HepG2 (cell line): ENCODE results near the gene MTHFD1L.

Experiments used
- ETV5 ChIP-seq: IDR thresholded peaks from 2 replicates; pipeline ENCODE4 v1.6.1; 2018; ENCODE audit warnings: missing biosample characterization, missing genetic modification reagents, inconsistent platforms, borderline replicate concordance
- GTF3A ChIP-seq: sonication (generic); formaldehyde crosslinking; conservative IDR thresholded peaks from 2 replicates; pipeline ENCODE4 v1.4.0; 2020; ENCODE audit warnings: mild to moderate bottlenecking, missing genetic modification reagents
- SMARCC2 ChIP-seq: fragments of 450-650 bp; IDR thresholded peaks from 2 replicates; pipeline ENCODE4 v1.6.1; 2017; ENCODE audit warnings: antibody characterized with exemption, mild to moderate bottlenecking
- TCF7 ChIP-seq: sonication (generic); IDR thresholded peaks from 2 replicates; pipeline ENCODE4 v1.6.1; 2016; ENCODE audit warnings: antibody characterized with exemption, low read depth
- TP53 ChIP-seq: sonication (generic); formaldehyde crosslinking; conservative IDR thresholded peaks from 2 replicates; pipeline ENCODE4 v1.4.0; 2020; ENCODE audit warnings: missing genetic modification reagents
- TF ChIP-seq, protein P1 (sequence below), 2 experiments: IDR thresholded peaks; 2 replicates each; pipeline ENCODE4 v1.6.1; 2011 to 2012; ENCODE audit warnings: low read length in 2 of 2, borderline replicate concordance in 1 of 2, low read depth in 1 of 2, mild to moderate bottlenecking in 1 of 2, moderate library complexity in 1 of 2

DNA sequence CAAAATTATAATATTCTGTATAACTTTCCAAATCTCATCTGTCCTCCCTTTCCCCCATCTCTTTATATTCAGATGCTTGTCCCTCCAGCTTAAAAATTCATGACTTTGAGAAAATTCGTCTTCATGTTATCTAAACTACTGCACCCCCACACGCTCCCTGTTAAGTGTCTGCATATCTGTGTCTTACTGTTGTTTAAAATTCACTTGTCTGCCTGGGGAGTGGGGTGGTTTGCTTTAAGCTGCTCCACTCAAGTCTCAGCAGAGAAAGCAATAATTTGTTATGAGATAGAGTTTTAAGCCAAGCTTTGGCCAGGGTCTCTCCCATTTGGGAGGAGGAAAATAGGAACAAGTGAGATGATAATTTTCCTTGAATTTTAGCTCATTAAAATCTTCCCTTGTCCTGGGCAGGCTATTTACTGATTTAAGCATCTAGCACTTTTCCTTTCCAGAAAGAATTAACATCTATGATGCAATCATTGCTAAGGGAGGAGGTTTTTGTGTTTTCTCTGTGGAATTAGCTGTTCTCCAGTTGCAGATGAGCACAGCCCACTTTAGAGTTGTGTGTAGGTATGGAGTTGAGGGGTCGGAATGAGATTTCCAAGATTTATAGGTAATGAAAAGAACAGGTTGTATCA is 36.8 kb downstream of the MTHFD1L start:
- TF ChIP-seq TCF7 (no peak), TP53 (CRISPR knock-in tag) (no peak), SMARCC2 (no peak), GTF3A (CRISPR knock-in tag) (no peak), ETV5 (CRISPR knock-in tag) (no peak)
- TF ChIP-seq, protein P1, sequence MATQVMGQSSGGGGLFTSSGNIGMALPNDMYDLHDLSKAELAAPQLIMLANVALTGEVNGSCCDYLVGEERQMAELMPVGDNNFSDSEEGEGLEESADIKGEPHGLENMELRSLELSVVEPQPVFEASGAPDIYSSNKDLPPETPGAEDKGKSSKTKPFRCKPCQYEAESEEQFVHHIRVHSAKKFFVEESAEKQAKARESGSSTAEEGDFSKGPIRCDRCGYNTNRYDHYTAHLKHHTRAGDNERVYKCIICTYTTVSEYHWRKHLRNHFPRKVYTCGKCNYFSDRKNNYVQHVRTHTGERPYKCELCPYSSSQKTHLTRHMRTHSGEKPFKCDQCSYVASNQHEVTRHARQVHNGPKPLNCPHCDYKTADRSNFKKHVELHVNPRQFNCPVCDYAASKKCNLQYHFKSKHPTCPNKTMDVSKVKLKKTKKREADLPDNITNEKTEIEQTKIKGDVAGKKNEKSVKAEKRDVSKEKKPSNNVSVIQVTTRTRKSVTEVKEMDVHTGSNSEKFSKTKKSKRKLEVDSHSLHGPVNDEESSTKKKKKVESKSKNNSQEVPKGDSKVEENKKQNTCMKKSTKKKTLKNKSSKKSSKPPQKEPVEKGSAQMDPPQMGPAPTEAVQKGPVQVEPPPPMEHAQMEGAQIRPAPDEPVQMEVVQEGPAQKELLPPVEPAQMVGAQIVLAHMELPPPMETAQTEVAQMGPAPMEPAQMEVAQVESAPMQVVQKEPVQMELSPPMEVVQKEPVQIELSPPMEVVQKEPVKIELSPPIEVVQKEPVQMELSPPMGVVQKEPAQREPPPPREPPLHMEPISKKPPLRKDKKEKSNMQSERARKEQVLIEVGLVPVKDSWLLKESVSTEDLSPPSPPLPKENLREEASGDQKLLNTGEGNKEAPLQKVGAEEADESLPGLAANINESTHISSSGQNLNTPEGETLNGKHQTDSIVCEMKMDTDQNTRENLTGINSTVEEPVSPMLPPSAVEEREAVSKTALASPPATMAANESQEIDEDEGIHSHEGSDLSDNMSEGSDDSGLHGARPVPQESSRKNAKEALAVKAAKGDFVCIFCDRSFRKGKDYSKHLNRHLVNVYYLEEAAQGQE (IDR thresholded peaks at IDR 0.05; ENCODE audit: borderline replicate concordance in 1 of 2, low read depth in 1 of 2, low read length in 2 of 2) = no peak
